GM21825 (cell line): Measurements from ENCODE around the gene REPS1.
A peak's percentile ranks its signal among the peaks of the same experiment; 100 is the strongest.

ENCODE experiments used
- ATAC-seq: cut with Tn5 transposase; IDR thresholded peaks from one replicate; pipeline ENCODE4 v1.9.1; 2021; ENCODE audit warnings: mild to moderate bottlenecking, moderate library complexity; ENCODE audit not compliant: unreplicated experiment

REPS1 gene

DNA sequence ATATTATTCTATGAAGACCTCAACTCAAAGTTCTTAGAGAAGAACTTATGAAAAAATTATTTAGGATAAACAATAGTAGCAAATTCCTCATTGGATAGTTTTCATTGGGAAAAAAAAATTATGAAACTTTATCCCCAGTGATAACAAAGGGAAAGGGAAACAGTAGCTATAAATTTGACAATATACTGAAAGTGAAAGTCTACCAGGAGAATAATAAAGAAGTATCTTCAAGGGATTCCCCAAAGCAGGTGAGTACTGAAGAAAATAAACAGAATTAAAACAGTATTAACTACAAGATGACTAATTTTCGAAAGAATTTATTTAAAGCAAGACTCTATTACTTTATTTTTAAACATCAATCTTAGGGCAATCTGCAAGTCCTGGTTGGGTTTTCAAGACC, 56.4 kb downstream of the REPS1 start:
- no peak for ATAC-seq

DNA sequence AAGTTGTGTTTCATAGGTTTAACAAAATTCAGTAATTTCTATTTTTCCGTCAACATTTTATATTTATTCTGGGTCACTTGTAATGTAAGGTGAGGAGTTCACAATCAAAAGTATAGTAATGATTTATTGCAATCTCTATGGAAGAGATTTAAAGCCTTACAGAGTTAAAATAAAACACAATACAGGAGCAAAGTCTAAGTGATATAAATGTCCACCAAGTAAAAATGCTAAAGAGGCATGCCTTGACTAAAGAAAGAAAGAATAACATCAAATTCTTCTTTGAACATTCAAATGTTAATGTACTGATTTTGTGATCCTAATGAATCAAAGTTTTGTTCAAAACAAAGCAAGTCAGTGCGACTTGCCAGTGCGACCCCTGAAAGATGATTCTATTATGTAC, 61.5 kb downstream of the REPS1 start:
- no peak for ATAC-seq

DNA sequence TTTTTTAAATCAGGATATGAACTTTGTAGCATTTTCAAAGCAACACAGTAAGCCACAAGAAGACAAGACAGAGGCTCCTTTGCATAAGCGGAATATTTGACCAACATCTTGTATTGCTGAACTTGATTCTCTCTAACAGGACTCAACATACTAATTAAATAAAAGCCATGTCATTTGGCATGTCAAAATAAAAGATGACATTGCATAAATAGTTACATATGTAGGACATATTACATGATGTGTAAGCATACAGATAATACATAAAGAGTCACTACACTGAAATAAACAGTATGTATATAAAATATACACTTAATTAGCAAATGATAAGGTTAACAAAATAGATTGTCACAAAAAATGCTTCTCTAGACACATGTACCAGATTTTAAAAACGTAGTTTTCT, 62.2 kb downstream of the REPS1 start:
- ATAC-seq = no peak

DNA sequence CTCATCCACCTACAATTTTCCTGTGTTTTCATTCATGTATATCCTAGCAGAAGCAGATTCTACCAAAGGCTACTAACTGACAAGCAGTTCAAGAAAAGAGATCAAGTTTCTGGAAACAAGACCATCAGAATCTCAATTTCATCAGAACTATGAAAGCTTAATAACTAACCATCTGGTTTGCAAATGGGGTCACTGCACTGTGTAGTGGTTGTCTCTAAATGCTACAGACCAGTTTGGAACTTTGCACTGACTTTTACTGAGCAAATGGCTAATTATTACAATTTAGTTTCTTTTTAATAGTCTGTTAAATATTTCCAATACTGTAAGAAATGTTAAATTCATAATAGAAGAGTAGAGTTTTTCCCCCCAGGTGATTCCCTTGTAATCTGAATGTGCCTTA, 64.5 kb downstream of the REPS1 start:
- ATAC-seq = no peak

GRCh38 chr6:138920906-138921305, 67.1 kb downstream of the REPS1 start:
- ATAC-seq = no peak

- ATAC-seq = no peak
These were observed 73.4 kb downstream of the REPS1 start for GRCh38 chr6:138914701-138915100.

GRCh38 chr6:138912308-138912707, 75.7 kb downstream of the REPS1 start:
- ATAC-seq = no peak

DNA sequence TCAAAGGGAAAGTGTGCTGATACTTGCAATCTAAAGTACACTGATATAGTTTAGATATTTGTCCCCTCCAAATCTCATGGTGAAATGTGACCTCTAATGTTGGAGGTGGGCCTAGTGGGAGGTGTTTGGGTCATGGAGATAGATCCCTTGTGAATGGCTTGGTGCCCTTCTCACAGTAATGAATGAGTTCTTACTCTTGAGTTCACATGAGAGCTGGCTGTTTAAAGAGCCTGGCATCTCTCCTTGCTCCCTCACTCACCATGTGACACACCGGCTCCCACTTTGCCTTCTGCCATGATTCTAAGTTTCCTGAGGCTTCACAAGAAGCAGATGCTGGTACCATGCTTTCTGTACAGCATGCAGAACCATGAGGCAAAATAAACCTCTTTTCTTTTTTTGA, 78.1 kb downstream of the REPS1 start:
- no peak for ATAC-seq

DNA sequence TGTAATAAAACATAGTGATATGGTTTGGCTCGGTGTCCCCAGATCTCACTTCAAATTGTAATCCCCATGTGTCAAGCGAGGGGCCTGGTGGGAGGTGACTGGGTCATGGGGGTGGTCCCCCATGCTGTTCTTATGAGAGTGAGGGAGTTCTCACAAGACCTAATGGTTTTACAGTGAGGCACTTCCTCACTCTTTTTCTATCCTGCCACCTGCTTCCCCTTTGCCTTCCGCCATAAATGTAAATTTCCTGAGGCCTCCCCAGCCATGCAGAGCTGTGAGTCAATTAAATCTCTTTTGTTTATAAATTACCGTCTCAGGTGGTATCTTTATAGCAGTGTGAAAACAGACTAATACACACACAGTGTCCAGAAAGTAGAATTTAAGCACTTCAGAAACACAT, 78.5 kb downstream of the REPS1 start:
- ATAC-seq = no peak

GRCh38 chr6:138907167-138907566, 80.9 kb downstream of the REPS1 start:
- ATAC-seq = no peak

DNA sequence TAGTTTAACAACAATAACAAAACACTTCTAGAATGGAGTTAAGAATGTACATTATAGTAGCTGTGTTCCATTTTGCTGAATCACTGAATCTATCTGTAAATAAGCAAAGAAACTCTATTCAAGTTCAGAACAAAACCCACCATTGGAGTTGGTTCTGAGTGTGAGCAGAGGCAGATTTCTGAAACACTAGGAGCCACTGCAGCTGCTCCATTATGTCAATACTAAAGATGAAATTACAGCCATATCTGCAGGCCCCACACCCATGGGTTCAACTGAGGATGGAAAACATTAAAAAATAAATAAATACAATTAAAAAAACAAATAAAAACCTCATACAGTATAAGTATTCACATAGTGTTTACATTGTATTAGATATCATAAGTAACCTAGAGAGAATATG, 91.0 kb downstream of the REPS1 start:
- ATAC-seq = no peak

- no peak for ATAC-seq
These were observed 91.8 kb downstream of the REPS1 start for GRCh38 chr6:138896104-138896756.

DNA sequence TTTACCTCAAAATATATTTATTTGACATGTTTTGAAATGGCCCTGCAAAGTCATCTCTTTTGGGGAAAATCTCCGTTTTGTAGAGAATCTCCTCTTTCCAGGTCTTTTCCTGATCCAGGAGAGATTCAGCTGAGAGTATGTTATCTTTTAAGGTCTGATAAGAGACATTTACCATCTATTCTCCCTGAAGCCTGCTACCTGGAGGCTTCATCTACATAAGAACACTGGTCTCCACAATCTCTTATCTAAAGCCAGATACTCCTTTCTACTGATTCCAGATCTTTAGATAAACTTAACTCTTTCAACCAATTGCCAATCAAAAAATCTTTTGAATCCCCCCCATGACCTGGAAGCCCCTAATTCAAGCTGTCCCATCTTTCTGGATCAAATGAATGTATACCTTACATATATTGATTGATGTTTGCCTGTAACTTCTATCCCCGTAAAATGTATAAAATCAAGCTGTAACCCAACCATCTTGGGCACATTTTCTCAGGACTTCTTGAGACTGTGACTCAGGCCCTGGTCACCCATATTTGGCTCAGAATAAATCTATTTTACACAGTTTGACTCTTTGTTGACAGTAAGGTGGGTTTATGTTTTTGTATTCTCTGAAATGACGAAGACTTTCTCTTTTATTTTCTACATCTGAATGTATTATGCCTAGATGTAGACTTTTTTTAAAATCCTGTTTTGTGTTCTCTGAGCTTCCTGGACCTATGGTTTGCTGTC, 96.6 kb downstream of the REPS1 start:
- ATAC-seq = no peak

DNA sequence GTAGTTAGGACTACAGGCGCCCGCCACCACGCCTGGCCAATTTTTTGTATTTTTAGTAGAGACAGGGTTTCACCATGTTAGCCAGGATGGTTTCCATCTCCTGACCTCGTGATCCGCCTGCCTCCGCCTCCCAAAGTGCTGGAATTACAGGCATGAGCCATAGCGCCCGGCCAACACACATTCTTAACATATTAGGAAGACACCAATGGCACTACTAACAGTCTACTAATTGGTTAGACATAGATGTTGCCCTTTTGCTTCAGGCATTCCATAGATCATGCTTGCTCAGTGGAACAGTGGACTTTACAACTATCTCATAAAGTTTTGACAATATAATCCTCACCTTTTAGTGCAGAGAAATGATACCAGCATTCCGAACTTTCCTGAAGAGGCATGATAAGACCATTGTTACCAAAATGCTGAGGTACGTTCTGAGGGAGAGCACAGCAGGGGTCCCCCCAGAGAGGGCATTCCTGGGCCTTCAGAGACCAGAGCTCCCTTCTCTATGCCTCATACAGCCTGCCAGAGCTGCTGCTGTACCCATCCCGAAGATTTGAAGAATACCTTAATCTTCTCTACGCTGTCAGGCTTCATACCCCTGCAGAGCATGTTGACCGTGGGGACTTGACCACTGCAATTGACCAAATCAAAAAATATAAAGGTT, 102.8 kb downstream of the REPS1 start:
- no peak for ATAC-seq

- peak; percentile 73 for ATAC-seq
These were observed 105.6 kb downstream of the REPS1 start for GRCh38 chr6:138882369-138883017.

DNA sequence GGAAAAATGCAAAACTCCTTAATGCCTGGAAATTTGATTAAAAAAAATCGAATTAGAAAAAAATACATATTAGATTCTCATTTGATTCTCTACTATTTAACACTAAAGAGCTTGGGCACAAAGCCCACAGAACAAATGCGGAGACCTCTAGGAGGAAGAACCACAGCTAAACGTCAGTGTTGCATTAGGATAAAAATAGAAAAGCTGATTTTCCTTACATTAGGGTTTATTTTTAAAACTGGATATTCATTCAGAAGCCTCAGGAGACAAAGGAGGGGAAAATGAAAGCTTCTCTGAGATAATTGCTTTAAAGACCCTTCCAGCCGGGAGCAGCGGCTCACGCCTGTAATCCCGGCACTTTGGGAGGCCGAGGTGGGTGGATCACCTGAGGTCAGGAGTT, 114.9 kb downstream of the REPS1 start:
- ATAC-seq = no peak

GRCh38 chr6:138869398-138869797, 118.7 kb downstream of the REPS1 start:
- no peak for ATAC-seq

- no peak for ATAC-seq
These were observed 119.9 kb downstream of the REPS1 start for GRCh38 chr6:138868181-138868580.

DNA sequence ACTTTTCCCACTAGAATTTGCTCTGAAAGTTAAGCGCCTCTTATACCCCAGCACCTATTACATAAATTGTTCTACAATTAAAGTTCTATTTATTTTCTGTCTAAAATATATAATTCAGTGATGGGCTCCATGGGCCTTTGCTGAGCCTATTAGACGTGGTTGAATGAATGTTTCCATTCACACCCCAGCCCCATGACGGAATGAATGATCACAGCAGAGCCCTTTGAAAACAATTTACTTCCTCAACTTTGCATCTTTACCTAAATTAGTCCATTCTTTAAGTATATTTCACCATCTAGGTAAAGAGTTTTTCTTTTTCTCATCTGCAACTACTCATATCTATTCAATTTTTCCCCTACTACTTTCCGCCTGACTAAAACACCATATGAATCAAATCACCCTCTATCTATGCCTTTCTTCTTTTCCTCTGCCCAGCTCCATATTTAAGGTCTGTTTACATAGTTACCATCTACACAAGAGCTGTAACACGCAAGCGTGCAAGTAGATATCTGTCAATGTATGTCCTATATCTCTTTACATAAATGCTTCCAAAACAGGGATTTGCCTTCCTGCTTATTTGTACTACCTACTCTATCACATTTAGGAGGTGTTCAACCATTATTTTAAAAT, 122.5 kb downstream of the REPS1 start:
- no peak for ATAC-seq

DNA sequence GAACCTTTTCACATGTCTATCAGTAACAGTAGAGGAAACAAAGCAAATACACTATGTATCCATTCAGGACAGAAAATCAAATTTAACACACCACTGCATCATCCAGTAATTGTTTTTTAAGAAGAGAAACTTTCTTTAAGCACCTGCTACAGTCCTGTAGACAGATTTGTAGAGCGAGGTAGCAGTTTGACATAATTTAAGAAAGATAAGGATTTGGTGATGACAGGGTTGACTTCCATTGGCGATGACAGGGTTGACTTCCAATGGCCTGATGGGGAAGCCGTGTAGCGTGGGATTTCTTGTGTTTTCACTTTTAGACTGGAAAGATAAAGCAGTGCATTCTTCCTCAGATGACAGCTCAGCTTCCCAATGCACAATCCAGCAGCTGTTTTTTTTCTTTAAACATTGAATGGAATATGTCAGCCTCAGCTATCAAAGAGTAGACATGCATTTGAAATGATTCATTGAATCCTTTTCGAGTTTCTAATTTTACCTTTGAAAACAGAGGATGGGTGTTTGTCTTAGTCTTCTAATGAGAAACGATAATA, 123.6 kb downstream of the REPS1 start:
- ATAC-seq = no peak

- ATAC-seq = no peak
These were observed 124.7 kb downstream of the REPS1 start for GRCh38 chr6:138863321-138863720.
